NB4 (cell line): Measurements from ENCODE around the gene PDE4A.
"Not testable (repeated sequence)": the region's sequence is repeated elsewhere in the genome, so short reads cannot be mapped to it uniquely, and the experiment has no call there.

Experiments used
- DNase-seq: peaks from one replicate; pipeline ENCODE4 v3.0.0; 2010; ENCODE audit warnings: low read depth
- H3K4me3 ChIP-seq: one replicate; pipeline ENCODE4 v1.5.1; 2011; ENCODE audit warnings: mild to moderate bottlenecking, low read depth, low read length, moderate library complexity
- CTCF ChIP-seq: IDR thresholded peaks from one replicate; pipeline ENCODE4 v1.5.1; 2012; ENCODE audit warnings: low read depth, low read length
- MAX ChIP-seq: IDR thresholded peaks from 2 replicates; pipeline ENCODE4 v1.6.1; 2011; ENCODE audit warnings: low read depth, low read length
- MYC ChIP-seq: IDR thresholded peaks from 2 replicates; pipeline ENCODE4 v1.6.1; 2011; ENCODE audit warnings: low read depth, low read length
- POLR2A ChIP-seq: IDR thresholded peaks from 2 replicates; pipeline ENCODE4 v1.6.1; 2011; ENCODE audit warnings: mild to moderate bottlenecking; ENCODE audit not compliant: insufficient read length; ENCODE audit errors: extremely low read depth

PDE4A gene

GRCh38 chr19:10452726-10453618 lies 32.6 kb downstream of the PDE4A start:
- TF ChIP-seq MAX, result no peak
- no peak for TF ChIP-seq CTCF
- H3K4me3 ChIP-seq, result no peak overlapping the region
- peak; percentile 30 for DNase-seq

- no peak for DNase-seq
- no peak for TF ChIP-seq MAX
- no peak for TF ChIP-seq POLR2A
- TF ChIP-seq CTCF, result no peak
- no peak for TF ChIP-seq MYC
- H3K4me3 ChIP-seq, result no peak overlapping the region
Observed at GRCh38 chr19:10453852-10454251, 33.5 kb downstream of the PDE4A start.

GRCh38 chr19:10454267-10454666 lies 33.9 kb downstream of the PDE4A start:
- no peak overlapping the region for H3K4me3 ChIP-seq
- DNase-seq, result peak; percentile 51
- TF ChIP-seq CTCF (no peak), POLR2A (no peak), MAX (no peak), MYC (no peak)

GRCh38 chr19:10458733-10459132 lies 38.4 kb downstream of the PDE4A start:
- not testable (repeated sequence) for H3K4me3 ChIP-seq, DNase-seq

GRCh38 chr19:10460714-10461046 lies 40.3 kb downstream of the PDE4A start:
- H3K4me3 ChIP-seq, result no peak overlapping the region
- TF ChIP-seq MAX (no peak), MYC (no peak), CTCF (no peak), POLR2A (no peak)
- no peak for DNase-seq

- DNase-seq, result peak; percentile 97
- no peak overlapping the region for H3K4me3 ChIP-seq
- TF ChIP-seq POLR2A (no peak), MAX (peak; percentile 66; the same call in 1 of the 2 replicates), MYC (no peak)
Observed at GRCh38 chr19:10461047-10461949, 41.0 kb downstream of the PDE4A start.

- H3K4me3 ChIP-seq, DNase-seq: not testable (repeated sequence)
Observed at GRCh38 chr19:10462042-10462441, 41.7 kb downstream of the PDE4A start.
